Transverse colon (tissue), 4 donors: ENCODE results near the gene ACIN1. TPM values are rescaled to one million over a fixed set of nuclear protein-coding genes. Genes with fewer than 3 reads are reported as not detected.

Experiments
- DNase-seq: peaks from one replicate; pipeline ENCODE4 v3.0.0-alpha.2; 2019
- H3K27ac ChIP-seq, 4 donors: fragments of 200-600 bp; sonication (generic); 2 replicates each; pipeline ENCODE4 v1.5.1; 2016 to 2018; ENCODE audit warnings: inconsistent platforms in 4 of 4
- H3K27me3 ChIP-seq: fragments of 200-600 bp; sonication (generic); 2 replicates; pipeline ENCODE4 v1.5.1; 2017; ENCODE audit warnings: inconsistent platforms
- H3K36me3 ChIP-seq, 4 donors: fragments of 200-600 bp; sonication (generic); 2 replicates each; pipeline ENCODE4 v1.5.1; 2017 to 2019; ENCODE audit warnings: inconsistent platforms in 4 of 4
- H3K4me1 ChIP-seq, 4 donors: fragments of 200-600 bp; sonication (generic); 2 replicates each; pipeline ENCODE4 v1.5.1; 2017 to 2020; ENCODE audit warnings: inconsistent platforms in 4 of 4
- H3K4me3 ChIP-seq, 4 donors: fragments of 200-600 bp; sonication (generic); 1 replicate in 1 of 4; 2 replicates in 3 of 4; pipeline versions ENCODE4 v1.5.1 to v1.6.1; 2017 to 2019; ENCODE audit warnings: inconsistent platforms in 4 of 4
- H3K9me3 ChIP-seq, 2 donors: fragments of 200-600 bp; sonication (generic); 2 replicates each; pipeline ENCODE4 v1.5.1; 2017 to 2019; ENCODE audit warnings: inconsistent platforms in 2 of 2
- CTCF ChIP-seq, 5 experiments: fragments of 200-600 bp in 3 of 5; fragments of 450-650 bp in 2 of 5; sonication (generic) in 3 of 5; IDR thresholded peaks; 1 replicate in 2 of 5; 2 replicates in 3 of 5; pipeline ENCODE4 v1.5.1; 2016 to 2017; ENCODE audit warnings: antibody characterized with exemption in 5 of 5, inconsistent platforms in 3 of 5, mild to moderate bottlenecking in 2 of 5, moderate library complexity in 1 of 5
- EP300 ChIP-seq: sonication (generic); formaldehyde crosslinking; IDR thresholded peaks from one replicate; pipeline ENCODE4 v1.6.1; 2017; ENCODE audit warnings: antibody characterized with exemption, low read depth
- POLR2A ChIP-seq: fragments of 450-650 bp; IDR thresholded peaks from one replicate; pipeline ENCODE4 v1.6.1; 2016; ENCODE audit warnings: antibody characterized with exemption, mild to moderate bottlenecking, moderate library complexity
- POLR2AphosphoS5 ChIP-seq, 3 donors: sonication (generic); formaldehyde crosslinking; IDR thresholded peaks; one replicate each; pipeline ENCODE4 v1.6.1; 2016; ENCODE audit warnings: antibody characterized with exemption in 3 of 3
- WGBS, 2 donors: methylation state at CpG; one replicate each; pipeline ENCODE4 v1.1.5; 2018; ENCODE audit warnings: low coverage in 1 of 2; 5-methylcytosine and 5-hydroxymethylcytosine counted together
- in situ Hi-C, 4 donors: fragments of 200-750 bp; cut with MboI; loops; one replicate each; pipeline versions ENCODE4 v1.15.0 to v1.15.1; 2017; ENCODE audit warnings: low sequenced_read_pairs in 3 of 4, low pct_ligation_motif_present in 1 of 4, low pct_unique_long_range_greater_than_20kb in 1 of 4
- intact Hi-C: fragments of 100-400 bp; cut with DNase I; formaldehyde crosslinking; loops from one replicate; pipeline ENCODE4 v1.15.1; 2023; ENCODE audit warnings: low total_unique reads
- total RNA-seq, 4 donors: library from RNA; depleted of rRNA; stranded (reverse); fragments of >200 nt; gene quantifications; one replicate each; pipeline ENCODE4 v1.1.0, GENCODE V29; 2016

ACIN1 gene
- total RNA-seq, 4 donors from 2014 or later = 137 to 303 (median 222) TPM

GRCh38 chr14:23093526-23093925, 1.4 kb downstream of the ACIN1 start:
- no peak for DNase-seq
- intact Hi-C loops = no loop called here
- H3K36me3 ChIP-seq = peaks cover 0 to 49% (median 18%) of the 10 kb centered on the region in 4 donors
- in situ Hi-C loops = no loop called here
- WGBS, 2 donors = 68% methylated on average over 2 of the region's 2 CpGs
- no peaks in the 10 kb centered on the region for H3K9me3 ChIP-seq
- H3K4me1 ChIP-seq = peaks cover 22 to 39% (median 26%) of the 10 kb centered on the region in 4 donors
- H3K27me3 ChIP-seq = no peaks in the 10 kb centered on the region
- peak overlapping the region in 3 of 4 donors; percentile 53 to 86 (median 65) for H3K4me3 ChIP-seq
- peak overlapping the region in 1 of 4 donors; percentile 94 for H3K27ac ChIP-seq
- TF ChIP-seq EP300 (no peak), CTCF (IDR thresholded peaks at IDR 0.05) (no peak), POLR2A (no peak), POLR2AphosphoS5 (IDR thresholded peaks at IDR 0.05) (no peak)

- Histone ChIP-seq H3K27me3 (no peaks in the 10 kb centered on the region), H3K36me3 (peaks cover 0 to 50% (median 18%) of the 10 kb centered on the region in 4 donors), H3K4me1 (peaks cover 22 to 39% (median 26%) of the 10 kb centered on the region in 4 donors), H3K4me3 (peak overlapping the region in 1 of 4 donors; percentile 86), H3K9me3 (no peaks in the 10 kb centered on the region), H3K27ac (no peak overlapping the region)
- intact Hi-C loops = no loop called here
- DNase-seq = no peak
- TF ChIP-seq POLR2A (no peak), POLR2AphosphoS5 (IDR thresholded peaks at IDR 0.05) (no peak), EP300 (no peak), CTCF (IDR thresholded peaks at IDR 0.05) (no peak)
- WGBS, 2 donors = 49 to 71% methylated on average over 2 of the region's 2 CpGs
- in situ Hi-C loops = no loop called here
Observed at GRCh38 chr14:23093104-23093503, 1.8 kb downstream of the ACIN1 start.

- Histone ChIP-seq H3K27me3 (no peaks in the 10 kb centered on the region), H3K36me3 (peaks cover 0 to 63% (median 25%) of the 10 kb centered on the region in 4 donors), H3K4me1 (peaks cover 11 to 32% (median 16%) of the 10 kb centered on the region in 4 donors), H3K27ac (no peak overlapping the region), H3K9me3 (no peaks in the 10 kb centered on the region), H3K4me3 (no peak overlapping the region)
- no peak for DNase-seq
- WGBS, 2 donors = 88 to 89% methylated on average over 9 to 12 of the region's 12 CpGs
- in situ Hi-C loops (no loop called here), intact Hi-C loops (no loop called here)
- no peak for TF ChIP-seq POLR2AphosphoS5 (IDR thresholded peaks at IDR 0.05)
- TF ChIP-seq EP300 = no peak
- TF ChIP-seq POLR2A = no peak
- TF ChIP-seq CTCF (IDR thresholded peaks at IDR 0.05) = no peak
Observed at GRCh38 chr14:23091294-23092225, 3.4 kb downstream of the ACIN1 start.

GRCh38 chr14:23090254-23090636, 4.7 kb downstream of the ACIN1 start:
- no peak for DNase-seq
- no peak for TF ChIP-seq POLR2A
- TF ChIP-seq CTCF (IDR thresholded peaks at IDR 0.05) = no peak
- no peak for TF ChIP-seq POLR2AphosphoS5 (IDR thresholded peaks at IDR 0.05)
- no peak for TF ChIP-seq EP300
- no peak overlapping the region for H3K4me3 ChIP-seq
- in situ Hi-C loops = no loop called here
- intact Hi-C loops = no loop called here
- H3K4me1 ChIP-seq = peaks cover 10 to 31% (median 14%) of the 10 kb centered on the region in 4 donors
- no peak overlapping the region for H3K27ac ChIP-seq
- H3K27me3 ChIP-seq = no peaks in the 10 kb centered on the region
- WGBS, 2 donors = 86 to 92% methylated on average over 3 to 4 of the region's 4 CpGs
- H3K36me3 ChIP-seq = peaks cover 0 to 73% (median 31%) of the 10 kb centered on the region in 4 donors
- no peaks in the 10 kb centered on the region for H3K9me3 ChIP-seq
